Activated CD4-positive, alpha-beta T cell treated with anti-CD3 and anti-CD28 coated beads, Interleukin-2, amount 50 U/mL, for 16 hours (primary cell): ENCODE results near the gene SRGAP3.
"Not testable (repeated sequence)": the region's sequence is repeated elsewhere in the genome, so short reads cannot be mapped to it uniquely, and the experiment has no call there.

Experiments
- DNase-seq: peaks from one replicate; pipeline ENCODE4 v3.0.0-alpha.2; 2020

Gene SRGAP3

GRCh38 chr3:9109568-9109914 lies 139.9 kb downstream of the SRGAP3 start:
- DNase-seq = no peak

GRCh38 chr3:9108876-9109567 lies 140.4 kb downstream of the SRGAP3 start:
- DNase-seq = no peak

DNA sequence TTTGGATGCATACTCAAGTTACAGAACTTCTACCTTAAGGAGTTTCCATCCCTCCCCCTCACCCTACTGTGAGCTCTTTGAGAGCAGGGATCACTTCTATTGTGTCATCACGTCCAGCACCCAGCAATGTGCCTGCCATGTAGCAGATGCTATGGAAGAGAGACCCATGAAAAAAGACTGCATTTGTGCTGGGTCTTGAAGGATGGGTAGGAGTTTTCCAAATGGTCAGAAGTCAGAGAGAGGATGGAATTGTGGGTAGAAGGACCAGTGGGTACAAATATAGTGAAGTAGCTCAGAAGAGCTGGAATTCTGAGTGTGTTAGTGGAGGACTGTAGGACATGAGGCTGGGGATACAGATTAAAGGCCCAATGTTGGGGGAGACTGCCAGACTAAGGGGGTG lies 141.7 kb downstream of the SRGAP3 start:
- DNase-seq = no peak

GRCh38 chr3:9105421-9105820 lies 144.0 kb downstream of the SRGAP3 start:
- no peak for DNase-seq

DNA sequence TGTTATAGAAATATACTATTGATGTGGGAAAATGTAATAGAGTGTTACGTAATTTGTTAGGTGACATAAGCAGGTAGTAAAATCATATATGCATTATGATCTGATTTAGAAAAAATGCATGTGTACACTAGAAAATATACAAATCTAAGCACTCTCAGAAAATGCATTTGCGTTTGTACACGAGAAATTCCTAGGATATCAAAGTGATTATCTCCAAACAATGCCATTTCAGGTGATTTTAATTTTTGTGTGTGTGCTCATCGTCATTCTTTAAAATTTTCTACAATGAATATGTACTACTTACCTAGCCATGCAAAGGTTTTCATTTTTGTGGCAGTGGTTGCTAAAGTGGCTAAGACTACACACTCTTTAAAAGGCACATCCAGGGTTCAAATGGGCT lies 145.3 kb downstream of the SRGAP3 start:
- no peak for DNase-seq

DNA sequence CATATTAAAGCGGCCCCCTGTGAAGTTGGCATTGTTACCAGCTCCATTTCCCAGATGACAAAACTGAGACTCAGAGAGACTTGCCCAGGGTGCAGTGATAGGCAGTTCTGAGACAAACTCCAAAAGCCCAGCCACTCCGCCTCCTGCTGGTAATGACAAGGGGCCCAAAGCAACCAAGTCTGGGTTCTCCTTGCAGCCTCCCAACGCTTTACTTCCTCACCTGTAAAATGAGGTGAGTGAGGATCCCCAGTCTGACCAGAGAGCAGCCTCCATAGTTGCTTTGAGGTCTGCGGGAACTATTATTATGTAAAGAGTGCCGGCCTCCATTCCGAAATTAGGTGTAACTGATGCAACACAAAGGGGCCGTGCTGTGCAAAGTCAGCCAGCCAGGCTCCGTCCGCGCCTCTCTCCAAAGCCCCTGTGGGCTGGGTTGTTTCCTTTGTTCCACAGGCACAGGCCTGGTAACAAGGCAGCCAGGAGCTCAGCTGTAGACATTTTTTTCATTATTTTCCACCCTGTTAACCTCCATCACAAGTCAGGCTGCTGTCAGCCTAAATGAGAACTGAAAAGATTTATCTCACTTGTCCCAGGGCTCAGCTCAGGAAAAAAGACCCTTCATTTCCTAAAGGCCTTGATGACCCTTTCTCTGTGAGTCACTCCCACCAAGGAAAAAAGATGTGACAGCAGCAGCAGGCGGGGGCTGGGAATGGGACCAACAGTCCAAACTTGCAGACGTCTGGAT lies 147.0 kb downstream of the SRGAP3 start:
- DNase-seq = no peak

- DNase-seq = no peak
These were observed 148.2 kb downstream of the SRGAP3 start for GRCh38 chr3:9101286-9101685.

DNA sequence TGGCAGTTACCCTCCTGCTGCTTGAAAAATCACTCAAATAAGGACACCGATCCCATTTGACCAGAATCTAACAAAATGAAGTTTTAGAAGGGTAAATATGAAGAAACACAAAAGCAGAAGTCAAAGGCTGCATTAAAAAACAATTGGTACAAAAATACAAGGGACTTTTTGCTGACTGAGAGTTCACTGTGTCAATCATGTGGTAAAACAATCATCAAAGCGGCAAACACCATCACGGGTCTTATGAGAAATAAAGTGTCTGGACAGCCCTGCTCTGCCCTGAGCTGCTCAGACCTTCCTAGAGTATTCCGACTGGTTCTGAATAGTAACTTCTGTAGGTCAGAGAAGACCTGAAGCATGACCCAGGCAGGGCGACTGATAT lies 148.9 kb downstream of the SRGAP3 start:
- no peak for DNase-seq

DNA sequence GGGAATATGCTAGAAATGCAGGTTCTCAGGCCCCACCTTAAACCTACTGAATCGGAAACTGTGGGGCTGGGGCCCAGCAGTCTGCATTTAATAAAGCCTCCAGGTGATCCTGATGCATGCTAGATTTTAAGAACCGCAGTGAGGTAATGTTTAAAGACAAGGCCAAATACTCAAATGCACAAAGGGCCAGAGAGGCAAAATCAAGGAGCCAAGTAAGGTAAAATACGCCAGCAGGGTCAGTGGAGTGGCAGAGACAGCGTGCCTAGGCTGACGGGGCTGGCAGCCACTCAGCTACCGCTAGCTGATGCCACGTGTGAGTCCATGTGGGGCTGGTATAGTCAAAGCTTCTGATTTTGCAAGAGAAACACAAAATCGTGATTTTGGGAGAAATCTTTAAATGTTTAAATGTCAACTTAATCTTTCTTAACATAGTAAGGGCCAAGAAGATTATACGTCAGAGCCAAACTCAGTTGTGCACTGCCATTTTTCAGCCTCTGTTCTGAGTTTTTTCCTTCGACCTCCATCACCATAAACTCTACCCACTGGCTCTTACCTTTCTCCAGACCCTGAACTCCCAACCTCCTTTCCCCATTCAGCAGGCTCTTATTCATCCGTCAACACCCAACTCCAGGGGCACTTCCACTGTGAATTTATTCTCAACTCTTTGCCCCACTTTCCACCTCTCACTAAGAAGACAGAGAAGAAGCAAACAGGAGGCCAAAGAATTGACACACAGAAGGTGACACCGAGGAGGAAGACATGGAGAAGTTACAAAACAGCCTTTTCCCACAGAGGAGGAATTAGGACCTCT lies 149.5 kb downstream of the SRGAP3 start:
- no peak for DNase-seq

- no peak for DNase-seq
These were observed 150.4 kb downstream of the SRGAP3 start for GRCh38 chr3:9098716-9099675.

GRCh38 chr3:9097495-9097894 lies 152.0 kb downstream of the SRGAP3 start:
- DNase-seq = no peak

DNA sequence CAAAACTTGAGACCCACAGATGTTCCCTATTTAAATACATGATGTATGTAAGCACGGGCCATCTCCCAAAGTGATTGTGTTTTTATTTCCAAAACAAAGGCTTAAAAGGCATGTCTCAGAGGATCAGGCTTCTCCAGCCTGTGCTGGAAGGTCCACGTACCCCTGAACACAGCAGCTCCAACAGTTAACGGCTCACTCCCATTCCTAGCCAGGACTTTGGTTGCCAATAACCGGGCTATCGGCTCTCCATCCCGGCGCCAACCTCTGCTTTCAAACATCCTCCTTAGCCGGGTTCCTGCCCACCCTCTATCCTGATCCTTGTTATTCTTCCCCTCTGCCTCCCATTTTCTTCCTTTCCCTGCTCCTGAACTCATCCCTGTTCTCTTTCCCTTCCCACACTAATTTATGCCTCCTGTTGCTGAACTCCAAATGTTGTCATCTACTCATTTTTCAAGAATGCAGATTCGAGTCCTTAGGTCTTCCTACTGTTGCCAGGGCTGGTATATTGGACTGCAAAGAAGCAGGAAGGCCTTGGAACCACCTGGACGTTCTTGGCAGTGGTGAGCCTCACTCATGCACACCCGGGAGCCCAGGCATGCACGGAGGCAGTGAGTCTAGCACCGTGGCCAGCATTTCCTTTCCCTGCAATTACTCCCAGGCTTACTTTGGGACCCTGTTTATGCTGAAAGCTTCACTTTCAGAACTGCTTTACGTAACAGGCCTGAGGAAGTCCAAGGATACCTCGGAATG lies 157.8 kb downstream of the SRGAP3 start:
- DNase-seq = no peak

DNA sequence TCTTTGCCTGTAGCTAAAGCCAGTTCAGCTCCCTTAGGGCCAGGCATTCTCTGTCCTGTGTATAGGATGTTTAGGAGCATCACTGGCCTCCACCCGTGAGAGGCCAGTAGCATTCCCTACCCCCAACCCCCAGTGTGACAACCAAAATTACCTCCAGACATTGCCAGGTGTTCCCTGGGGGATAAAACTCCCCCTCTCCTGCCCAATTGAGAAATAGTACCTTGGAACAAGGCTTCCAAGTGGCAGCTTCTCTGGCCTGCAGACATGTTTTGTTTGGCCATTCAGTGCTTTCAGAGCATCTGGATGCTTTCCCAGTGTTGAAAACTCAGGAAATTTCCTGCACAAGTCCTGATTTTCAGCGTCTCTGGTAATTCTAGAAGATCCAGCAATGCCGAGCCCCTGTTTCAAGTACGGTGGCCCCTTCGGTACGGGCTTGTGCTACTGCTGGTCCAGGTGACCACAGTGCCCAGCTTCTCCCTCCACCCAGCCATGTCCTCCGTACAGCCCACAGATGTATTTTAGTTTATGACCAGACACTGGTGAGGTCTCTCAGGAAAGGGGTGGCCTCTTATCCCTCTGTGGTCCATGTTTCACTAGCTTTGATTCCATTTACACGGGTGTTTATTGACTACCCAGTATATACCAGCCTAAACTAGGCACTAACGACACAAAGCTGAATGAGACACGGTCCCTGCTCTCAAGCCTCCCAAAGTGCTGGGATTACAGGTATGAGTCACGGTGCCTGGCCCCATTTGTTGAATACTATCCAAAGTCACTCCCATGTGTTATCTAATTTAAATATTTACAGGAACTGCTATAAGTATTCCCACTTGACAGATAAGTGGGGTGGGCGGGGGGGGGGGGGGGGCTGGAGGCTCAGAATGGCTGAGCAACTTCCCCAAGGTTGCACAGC lies 160.7 kb downstream of the SRGAP3 start:
- DNase-seq = no peak

DNA sequence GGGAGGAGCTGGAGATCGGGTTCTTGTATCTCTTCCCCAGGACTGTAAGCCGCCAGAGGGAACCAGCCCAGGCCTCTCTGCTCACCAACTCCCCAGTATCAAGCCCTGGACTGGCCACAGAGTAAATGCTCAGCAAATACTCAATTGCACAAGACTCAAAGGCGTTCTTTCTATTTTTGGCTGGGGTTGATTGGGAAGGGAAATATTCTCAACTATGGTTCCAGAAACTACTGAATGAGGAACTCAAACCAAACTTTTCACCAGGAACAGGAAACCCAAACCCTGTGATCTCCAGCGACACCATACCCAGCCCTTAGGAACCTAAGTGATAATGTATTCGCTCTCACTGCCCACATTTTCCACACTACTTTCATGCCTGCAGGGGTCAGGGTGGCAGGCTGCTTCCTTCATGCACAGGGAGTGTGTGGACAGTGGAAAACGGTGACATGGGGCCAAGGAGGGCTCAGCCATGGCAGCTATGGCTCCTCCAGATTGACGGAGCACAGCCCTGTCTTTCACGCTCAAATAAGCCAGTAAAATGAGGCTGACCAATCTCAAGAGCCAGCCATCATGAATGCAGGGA lies 161.5 kb downstream of the SRGAP3 start:
- no peak for DNase-seq

DNA sequence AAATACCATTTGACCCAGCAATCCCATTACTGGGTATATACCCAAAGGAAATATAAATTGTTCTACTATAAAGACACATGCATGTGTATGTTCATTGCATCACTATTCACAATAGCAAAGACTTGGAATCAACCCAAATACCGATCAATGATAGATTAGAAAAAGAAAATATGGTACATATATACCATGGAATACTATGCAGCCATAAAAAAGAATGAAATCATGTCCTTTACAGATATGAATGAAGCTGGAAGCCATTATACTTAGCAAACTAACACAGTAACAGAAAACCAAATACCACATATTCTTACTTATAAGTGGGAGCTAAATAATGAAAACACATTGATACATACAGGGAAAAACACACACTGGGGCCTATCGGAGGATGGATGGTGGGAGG lies 164.0 kb downstream of the SRGAP3 start:
- DNase-seq = not testable (repeated sequence)

DNA sequence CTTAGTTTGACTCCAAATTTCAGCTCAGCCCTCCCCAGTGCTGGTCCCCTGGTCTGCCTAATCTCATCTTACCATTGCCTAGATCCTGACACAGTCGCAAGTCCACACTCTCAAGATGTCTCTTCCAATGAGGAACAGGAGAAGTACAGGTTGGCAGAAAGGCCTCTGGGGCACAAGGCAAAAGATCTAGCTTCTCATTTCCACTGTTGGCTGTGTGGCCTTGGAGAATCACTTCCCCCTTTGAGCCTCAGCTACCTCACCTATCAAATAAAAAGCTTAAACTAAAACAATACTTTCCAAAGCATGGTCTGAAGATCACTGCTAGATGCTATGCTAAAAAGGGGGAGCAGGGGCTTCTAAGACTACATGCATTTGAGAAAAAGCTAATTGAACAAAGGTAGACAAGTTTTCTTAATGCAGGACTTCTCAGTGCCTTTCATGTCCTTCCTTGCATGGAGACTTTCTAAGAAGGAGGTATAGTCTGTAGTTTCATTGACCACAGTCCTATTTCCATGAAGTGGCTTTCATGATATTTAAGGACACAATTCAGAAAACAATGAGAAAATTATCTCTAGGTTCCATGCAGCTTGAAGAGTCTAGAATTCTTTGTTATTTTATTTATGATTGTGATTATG lies 168.1 kb downstream of the SRGAP3 start:
- DNase-seq = no peak

DNA sequence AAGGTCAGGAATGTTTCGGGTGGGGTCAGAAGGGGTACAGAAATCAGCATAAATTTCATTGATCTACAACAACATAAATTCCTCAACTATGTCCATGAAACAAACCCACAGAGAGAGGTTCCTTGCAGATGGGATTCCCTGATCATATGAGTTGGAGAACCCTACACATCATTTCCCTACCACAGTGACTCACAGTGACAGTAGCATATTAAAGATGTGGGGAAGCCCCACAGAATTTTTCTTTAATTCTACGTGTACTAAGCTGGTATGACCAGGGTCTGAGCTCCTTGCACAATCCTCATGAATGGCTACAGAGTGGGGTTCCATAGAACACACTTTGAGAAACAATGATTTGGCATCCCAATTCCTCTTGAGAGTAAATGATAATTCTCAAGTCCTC lies 169.3 kb downstream of the SRGAP3 start:
- peak; percentile 14 for DNase-seq

DNA sequence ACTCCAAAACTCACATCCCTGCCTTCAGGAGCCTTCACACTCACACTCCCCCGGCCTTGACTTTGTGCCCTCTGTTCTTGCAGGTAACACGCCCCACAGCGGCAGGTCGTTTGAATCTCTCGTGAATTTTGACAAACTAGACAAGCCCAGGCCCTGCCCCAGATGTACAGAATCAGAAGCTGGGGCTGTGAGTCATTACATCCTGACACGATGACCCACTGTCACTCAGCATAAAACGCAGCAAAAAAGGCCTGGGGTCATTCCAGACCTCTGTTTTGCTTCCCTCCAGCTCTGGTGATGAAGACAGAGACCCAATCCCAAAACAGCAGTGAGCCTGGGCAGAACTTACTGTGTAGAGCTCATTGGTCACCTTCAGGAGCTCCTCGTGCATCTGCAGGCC lies 169.8 kb downstream of the SRGAP3 start:
- DNase-seq = no peak

DNA sequence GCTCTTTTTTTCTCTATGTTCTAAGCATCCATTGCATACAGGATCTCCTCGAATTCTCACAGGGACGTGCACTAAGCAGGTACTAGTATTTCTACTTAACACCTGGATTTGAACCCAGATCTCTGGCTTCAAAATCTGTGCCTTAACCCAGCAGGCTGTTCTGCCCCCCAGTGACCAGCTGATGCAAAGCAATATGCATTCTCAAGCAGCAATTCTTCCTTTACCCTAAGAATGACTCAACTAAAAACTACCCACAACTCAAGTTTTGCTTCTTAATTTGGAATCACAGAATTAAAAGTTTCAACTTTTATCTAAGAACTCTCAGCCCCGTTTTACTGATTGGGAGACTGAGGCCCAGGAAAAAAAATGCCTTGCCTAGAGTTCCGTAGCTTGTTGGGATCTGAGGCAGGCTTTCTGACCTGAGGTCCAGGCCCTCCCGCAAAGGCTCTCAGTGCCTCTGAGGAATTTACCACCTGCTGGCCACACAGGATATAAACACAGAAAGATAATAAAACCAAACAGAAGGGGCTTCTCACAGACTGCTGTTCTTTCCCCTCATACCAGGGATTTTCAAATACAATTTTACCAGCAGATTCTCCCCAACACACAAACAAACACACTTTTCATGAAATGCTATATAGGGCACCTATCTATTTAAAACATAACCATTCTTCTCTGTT lies 170.7 kb downstream of the SRGAP3 start:
- DNase-seq = peak; percentile 8
